Glutamatergic neuron (in vitro differentiated cells): Measurements from ENCODE around the gene INKA2. TPM values are rescaled to one million over a fixed set of nuclear protein-coding genes. Genes with fewer than 3 reads are reported as not detected.

Experiments used
- DNase-seq: peaks from one replicate; pipeline ENCODE4 v3.0.0; 2022
- H3K27ac Mint-ChIP-seq: one replicate; pipeline ENCODE4 v1.8.0; 2020; ENCODE audit warnings: mild to moderate bottlenecking, mixed read lengths, inconsistent platforms; ENCODE audit not compliant: unreplicated experiment
- H3K27me3 Mint-ChIP-seq: one replicate; pipeline ENCODE4 v1.8.0; 2020; ENCODE audit warnings: mild to moderate bottlenecking, moderate library complexity, mixed read lengths, inconsistent platforms; ENCODE audit not compliant: unreplicated experiment
- H3K36me3 Mint-ChIP-seq: one replicate; pipeline ENCODE4 v1.8.0; 2020; ENCODE audit warnings: mild to moderate bottlenecking, mixed read lengths, inconsistent platforms; ENCODE audit not compliant: unreplicated experiment
- H3K4me1 Mint-ChIP-seq: one replicate; pipeline ENCODE4 v1.8.0; 2020; ENCODE audit warnings: mild to moderate bottlenecking, low read depth, mixed read lengths, inconsistent platforms; ENCODE audit not compliant: unreplicated experiment
- H3K4me3 Mint-ChIP-seq: one replicate; pipeline ENCODE4 v1.8.0; 2020; ENCODE audit warnings: mild to moderate bottlenecking, mixed read lengths, inconsistent platforms; ENCODE audit not compliant: unreplicated experiment
- H3K9me3 Mint-ChIP-seq: one replicate; pipeline ENCODE4 v1.8.0; 2020; ENCODE audit warnings: mild to moderate bottlenecking, moderate library complexity, mixed read lengths, inconsistent platforms; ENCODE audit not compliant: unreplicated experiment
- total RNA-seq: library from RNA; stranded (reverse); fragmentation: NEBNext Ultra II Directional; extraction: Animal tissue kit (Norgen Biotek cat#: 25700); gene quantifications from one replicate; pipeline ENCODE4 v1.2.1, GENCODE V29; 2021; ENCODE audit not compliant: unreplicated experiment
- TF ChIP-seq, protein P1 (sequence below): fragments of 200-600 bp; sonication (generic); IDR thresholded peaks from one replicate; pipeline ENCODE4 v1.5.0; 2021; ENCODE audit not compliant: partially characterized antibody, unreplicated experiment

The INKA2 gene
- total RNA-seq, 1 donor from 2014 or later, result 112 TPM

DNA sequence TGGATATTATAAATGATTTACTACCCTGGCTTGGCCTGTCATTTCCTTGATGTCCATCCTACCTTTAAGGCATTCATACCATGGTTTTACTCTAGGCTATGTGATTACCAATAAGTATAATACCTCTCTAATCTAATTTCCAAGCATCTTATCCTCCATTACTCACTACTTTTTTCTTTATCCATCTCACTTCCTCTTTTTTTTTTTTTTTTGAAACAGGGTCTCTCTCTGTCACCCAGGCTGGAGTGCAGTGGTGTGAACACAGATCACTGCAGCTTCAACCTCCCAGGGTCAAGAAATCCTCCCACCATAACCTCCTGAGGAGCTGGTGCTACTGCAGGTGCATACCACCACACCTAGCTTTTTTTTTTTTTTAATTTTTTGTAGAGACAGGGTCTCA lies 39.9 kb downstream of the INKA2 start:
- Mint-ChIP-seq H3K9me3 (no peaks in the 10 kb centered on the region), H3K4me3 (no peak overlapping the region), H3K4me1 (no peaks in the 10 kb centered on the region), H3K36me3 (no peaks in the 10 kb centered on the region), H3K27me3 (no peaks in the 10 kb centered on the region), H3K27ac (no peak overlapping the region)
- DNase-seq, result no peak
- TF ChIP-seq, protein P1, sequence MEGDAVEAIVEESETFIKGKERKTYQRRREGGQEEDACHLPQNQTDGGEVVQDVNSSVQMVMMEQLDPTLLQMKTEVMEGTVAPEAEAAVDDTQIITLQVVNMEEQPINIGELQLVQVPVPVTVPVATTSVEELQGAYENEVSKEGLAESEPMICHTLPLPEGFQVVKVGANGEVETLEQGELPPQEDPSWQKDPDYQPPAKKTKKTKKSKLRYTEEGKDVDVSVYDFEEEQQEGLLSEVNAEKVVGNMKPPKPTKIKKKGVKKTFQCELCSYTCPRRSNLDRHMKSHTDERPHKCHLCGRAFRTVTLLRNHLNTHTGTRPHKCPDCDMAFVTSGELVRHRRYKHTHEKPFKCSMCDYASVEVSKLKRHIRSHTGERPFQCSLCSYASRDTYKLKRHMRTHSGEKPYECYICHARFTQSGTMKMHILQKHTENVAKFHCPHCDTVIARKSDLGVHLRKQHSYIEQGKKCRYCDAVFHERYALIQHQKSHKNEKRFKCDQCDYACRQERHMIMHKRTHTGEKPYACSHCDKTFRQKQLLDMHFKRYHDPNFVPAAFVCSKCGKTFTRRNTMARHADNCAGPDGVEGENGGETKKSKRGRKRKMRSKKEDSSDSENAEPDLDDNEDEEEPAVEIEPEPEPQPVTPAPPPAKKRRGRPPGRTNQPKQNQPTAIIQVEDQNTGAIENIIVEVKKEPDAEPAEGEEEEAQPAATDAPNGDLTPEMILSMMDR, result no peak

DNA sequence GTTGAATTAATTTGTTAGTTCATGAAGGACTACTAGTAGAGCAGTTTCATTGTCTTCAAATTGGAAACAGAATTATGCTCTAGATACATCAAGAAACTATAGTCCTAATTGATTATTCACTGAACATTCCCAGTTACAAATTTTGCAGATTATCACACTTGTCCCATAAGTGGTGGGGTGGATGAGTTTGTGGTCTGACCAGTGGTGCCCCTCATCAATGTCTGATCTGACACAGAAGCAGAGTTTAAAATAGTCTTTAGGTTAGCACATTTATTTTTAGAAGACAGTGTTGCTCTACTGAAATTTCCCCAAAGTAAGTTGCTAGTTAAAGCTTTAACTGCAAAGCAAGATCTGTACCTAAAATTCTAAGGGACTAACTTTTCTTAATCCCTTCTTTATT lies 42.9 kb downstream of the INKA2 start:
- TF ChIP-seq, protein P1, result no peak
- Mint-ChIP-seq H3K4me3 (no peak overlapping the region), H3K4me1 (no peaks in the 10 kb centered on the region), H3K36me3 (no peaks in the 10 kb centered on the region), H3K9me3 (no peaks in the 10 kb centered on the region), H3K27ac (no peak overlapping the region), H3K27me3 (no peaks in the 10 kb centered on the region)
- no peak for DNase-seq

DNA sequence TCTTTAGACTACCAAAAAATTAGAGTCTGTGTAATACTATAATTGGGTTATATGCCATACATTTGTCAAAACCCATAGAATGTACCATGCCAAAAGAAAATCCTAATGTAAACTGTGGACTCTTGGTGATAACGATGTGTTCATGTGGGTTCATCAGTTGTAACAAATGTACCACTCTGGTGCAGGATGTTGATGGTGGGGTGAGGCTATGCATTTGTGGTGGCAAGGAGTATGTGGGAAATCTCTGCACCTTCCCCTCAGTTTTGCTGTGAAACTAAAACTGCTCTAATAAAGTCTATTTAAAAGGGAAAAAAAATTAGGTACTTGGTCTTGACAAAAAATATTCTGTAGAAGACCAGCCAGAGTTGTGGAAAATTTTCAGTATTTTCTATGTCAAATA lies 43.4 kb downstream of the INKA2 start:
- no peak overlapping the region for H3K4me3 Mint-ChIP-seq

DNA sequence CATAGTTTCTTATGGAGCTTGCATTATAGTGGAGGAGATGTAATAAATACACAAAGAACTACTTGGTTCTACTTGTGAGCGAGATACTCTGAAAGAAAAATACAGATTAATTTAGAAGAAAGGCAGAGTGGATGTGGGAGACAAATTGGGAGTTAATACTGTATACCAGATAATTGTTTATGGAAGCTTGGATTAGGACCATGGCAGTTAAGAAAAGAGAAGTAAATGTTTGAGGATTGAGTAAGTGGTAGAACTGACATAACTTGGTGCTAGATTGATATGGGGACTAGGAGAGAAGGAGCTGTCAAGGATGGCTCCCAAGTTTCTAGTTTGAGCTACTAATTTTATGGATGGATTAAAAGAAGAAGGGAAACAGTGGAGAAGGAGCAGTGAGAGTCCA lies 47.3 kb downstream of the INKA2 start:
- Mint-ChIP-seq H3K4me3 (no peak overlapping the region), H3K27ac (no peak overlapping the region), H3K27me3 (no peaks in the 10 kb centered on the region), H3K4me1 (no peaks in the 10 kb centered on the region), H3K9me3 (no peaks in the 10 kb centered on the region), H3K36me3 (no peaks in the 10 kb centered on the region)
- DNase-seq, result no peak
- TF ChIP-seq, protein P1, result no peak

More for the DNA sequence above, 43.4 kb downstream of the INKA2 start:
- H3K36me3 Mint-ChIP-seq, result no peaks in the 10 kb centered on the region
- H3K27ac Mint-ChIP-seq, result no peak overlapping the region
- no peak for DNase-seq
- no peaks in the 10 kb centered on the region for H3K27me3 Mint-ChIP-seq
- TF ChIP-seq, protein P1, result no peak
- no peaks in the 10 kb centered on the region for H3K4me1 Mint-ChIP-seq
- H3K9me3 Mint-ChIP-seq, result no peaks in the 10 kb centered on the region

DNA sequence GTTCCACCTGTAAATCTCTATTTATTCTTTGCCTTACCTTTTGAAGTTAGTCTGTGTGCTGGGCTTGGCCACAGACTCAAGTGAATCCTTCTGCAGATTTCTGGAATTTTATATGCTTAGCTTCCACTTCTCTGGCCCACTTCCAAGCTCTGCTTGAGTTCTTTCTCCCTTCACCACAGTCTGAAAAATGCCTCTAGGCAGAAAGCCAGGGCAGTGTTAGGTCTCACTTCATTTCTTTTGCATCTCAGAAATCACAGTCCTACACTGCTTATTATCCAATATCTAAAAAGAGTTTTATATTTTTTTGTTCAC lies 48.9 kb downstream of the INKA2 start:
- Mint-ChIP-seq H3K27me3 (no peaks in the 10 kb centered on the region), H3K27ac (no peak overlapping the region), H3K4me3 (no peak overlapping the region), H3K36me3 (no peaks in the 10 kb centered on the region), H3K4me1 (no peaks in the 10 kb centered on the region), H3K9me3 (no peaks in the 10 kb centered on the region)
- no peak for DNase-seq
- TF ChIP-seq, protein P1, result no peak

Other genes with a start within 250 kb of the INKA2 start
- not detected for gene ADORA3, start 235.8 kb downstream of the INKA2 start, total RNA-seq
- gene TMIGD3, start 235.8 kb downstream of the INKA2 start, total RNA-seq, result not detected
- 17.9 TPM for gene RAP1A, start 119.6 kb downstream of the INKA2 start, total RNA-seq
- gene DDX20, start 16.5 kb upstream of the INKA2 start, total RNA-seq, result 17.3 TPM